GM12878 (cell line): ENCODE results near the gene DOK1. TPM values are rescaled to one million over a fixed set of nuclear protein-coding genes. Genes with fewer than 3 reads are reported as not detected.
A peak's percentile ranks its signal among the peaks of the same experiment; 100 is the strongest.

Experiments
- ASH2L ChIP-seq: fragments of 300-600, 200-600 bp; sonication (generic); IDR thresholded peaks from 2 replicates; pipeline ENCODE4 v1.6.1; 2017; ENCODE audit warnings: low read depth, mild to moderate bottlenecking, borderline replicate concordance
- E2F8 ChIP-seq: fragments of 450-650 bp; IDR thresholded peaks from 2 replicates; pipeline ENCODE4 v1.6.1; 2018; ENCODE audit warnings: mild to moderate bottlenecking, low read depth, moderate library complexity; ENCODE audit not compliant: partially characterized antibody
- E4F1 ChIP-seq: fragments of 450-650 bp; IDR thresholded peaks from 2 replicates; pipeline ENCODE4 v1.6.1; 2018; ENCODE audit warnings: borderline replicate concordance, mild to moderate bottlenecking; ENCODE audit not compliant: partially characterized antibody
- GATAD2B ChIP-seq: fragments of 450-650 bp; conservative IDR thresholded peaks from 2 replicates; pipeline ENCODE4 v1.6.1; 2017; ENCODE audit warnings: low read depth, mild to moderate bottlenecking, moderate library complexity
- IKZF1 ChIP-seq: fragments of 450-650 bp; conservative IDR thresholded peaks from 2 replicates; pipeline ENCODE4 v1.6.1; 2017; ENCODE audit warnings: antibody characterized with exemption, mild to moderate bottlenecking
- MAX ChIP-seq: IDR thresholded peaks from 2 replicates; pipeline ENCODE4 v1.6.1; 2012; ENCODE audit warnings: low read depth, low read length, improper control_type of control experiment
- MEF2A ChIP-seq: IDR thresholded peaks from 2 replicates; pipeline ENCODE4 v1.6.1; 2011; ENCODE audit warnings: low read depth, mild to moderate bottlenecking, low read length, moderate library complexity; ENCODE audit not compliant: insufficient read depth
- MTA3 ChIP-seq: IDR thresholded peaks from 2 replicates; pipeline ENCODE4 v1.6.1; 2012; ENCODE audit warnings: low read length, inconsistent platforms, borderline replicate concordance
- NKRF ChIP-seq: fragments of 450-650 bp; conservative IDR thresholded peaks from 2 replicates; pipeline ENCODE4 v1.6.1; 2017; ENCODE audit warnings: mild to moderate bottlenecking, moderate library complexity
- PAX8 ChIP-seq: fragments of 450-650 bp; IDR thresholded peaks from 2 replicates; pipeline ENCODE4 v1.6.1; 2017; ENCODE audit warnings: mild to moderate bottlenecking, moderate library complexity
- PBX3 ChIP-seq: IDR thresholded peaks from 2 replicates; pipeline ENCODE4 v1.6.1; 2011; ENCODE audit warnings: mild to moderate bottlenecking, low read depth, low read length, moderate library complexity; ENCODE audit not compliant: insufficient replicate concordance
- POLR2AphosphoS2 ChIP-seq: IDR thresholded peaks from 2 replicates; pipeline ENCODE4 v1.6.1; 2011; ENCODE audit warnings: low read depth, mild to moderate bottlenecking, low read length, improper control_type of control experiment, moderate library complexity
- RAD51 ChIP-seq: fragments of 450-650 bp; IDR thresholded peaks from 2 replicates; pipeline ENCODE4 v1.6.1; 2016; ENCODE audit warnings: moderate library complexity, mild to moderate bottlenecking, inconsistent platforms
- RB1 ChIP-seq: fragments of 450-650 bp; formaldehyde crosslinking; IDR thresholded peaks from 2 replicates; pipeline ENCODE4 v1.6.1; 2017; ENCODE audit warnings: mild to moderate bottlenecking, borderline replicate concordance
- RBBP5 ChIP-seq: fragments of 200-600 bp; sonication (generic); conservative IDR thresholded peaks from 2 replicates; pipeline ENCODE4 v1.6.1; 2016
- RFX5 ChIP-seq: IDR thresholded peaks from 2 replicates; pipeline ENCODE4 v1.6.1; 2011; ENCODE audit warnings: low read depth, low read length, improper control_type of control experiment
- SIN3A ChIP-seq: IDR thresholded peaks from 2 replicates; pipeline ENCODE4 v1.6.1; 2012; ENCODE audit warnings: low read depth, low read length, improper control_type of control experiment
- STAT3 ChIP-seq: IDR thresholded peaks from 2 replicates; pipeline ENCODE4 v1.6.1; 2011; ENCODE audit warnings: low read depth, low read length, improper control_type of control experiment
- TCF7 ChIP-seq: IDR thresholded peaks from 2 replicates; pipeline ENCODE4 v1.6.1; 2014; ENCODE audit warnings: antibody characterized with exemption, borderline replicate concordance
- WRNIP1 ChIP-seq: IDR thresholded peaks from 2 replicates; pipeline ENCODE4 v1.6.1; 2011; ENCODE audit warnings: low read depth, low read length, improper control_type of control experiment, borderline replicate concordance
- YY1 ChIP-seq: IDR thresholded peaks from 2 replicates; pipeline ENCODE4 v1.6.1; 2011; ENCODE audit warnings: low read depth, mild to moderate bottlenecking, low read length
- polyA plus RNA-seq, 11 experiments: library from polyadenylated mRNA; depleted of rRNA in 4 of 11; unstranded in 6 of 11; stranded (reverse) in 5 of 11; fragments of >200 nt; fragmentation: Nextera tagmentation in 4 of 11; fragmentation: Illumina TruSeq in 1 of 11; extraction: Ambion mirVana in 4 of 11; extraction: Trizol in 1 of 11; gene quantifications; 1 replicate in 1 of 11; 2 replicates in 10 of 11; pipeline versions ENCODE4 v1.2.1 to v1.2.3, GENCODE V29; 2011 to 2016; ENCODE audit warnings: inconsistent platforms in 2 of 11, missing spikeins in 2 of 11, low read depth in 1 of 11
- total RNA-seq, 4 experiments: library from RNA; depleted of rRNA in 3 of 4; stranded (reverse); fragments of >200 nt in 3 of 4; fragmentation: Illumina TruSeq in 1 of 4; extraction: Trizol in 1 of 4; gene quantifications; 2 replicates each; pipeline versions ENCODE4 v1.2.1 to v1.2.3, GENCODE V29; 2013 to 2021

The DOK1 gene
- total and polyA plus RNA-seq, 10 of the 15 experiments (the other 5 are each of a cell fraction or from before 2014, with no cell fraction given), result 1.4 to 104 (median 59.7) TPM

GRCh38 chr2:74507145-74507925 is 47.2 kb upstream of the DOK1 start, which contains the start of gene PCGF1 (continued):
- TF ChIP-seq E4F1 (peak; percentile 66), YY1 (peak; percentile 98), MTA3 (no peak), PBX3 (no peak), TCF7 (no peak), NKRF (peak; percentile 80; the same call in 1 of the 2 replicates), RB1 (peak; percentile 81; the same call in 1 of the 2 replicates), RBBP5 (no peak), MAX (peak; percentile 79; the same call in 1 of the 2 replicates), ASH2L (peak; percentile 94; the same call in 1 of the 2 replicates), WRNIP1 (no peak), MEF2A (no peak), E2F8 (no peak), POLR2AphosphoS2 (0 out of 2 replicates have a peak, but pooled peaks have one; percentile 52), IKZF1 (peak; percentile 99), SIN3A (no peak), GATAD2B (peak; percentile 54), RFX5 (no peak), STAT3 (no peak), RAD51 (peak; percentile 70), PAX8 (no peak)
